GM23248 (cell line): Measurements from ENCODE around the gene HSF4. TPM values are rescaled to one million over a fixed set of nuclear protein-coding genes. Genes with fewer than 3 reads are reported as not detected.

Experiments used
- DNase-seq: peaks from one replicate; pipeline ENCODE4 v3.0.0-alpha.2; 2015
- H2AFZ ChIP-seq: fragments of 200-600 bp; sonication (generic); 2 replicates; pipeline ENCODE4 v1.6.1; 2016; ENCODE audit warnings: antibody characterized with exemption
- H3F3A ChIP-seq: fragments of 200-600 bp; sonication (generic); 2 replicates; pipeline ENCODE4 v1.6.1; 2016; ENCODE audit warnings: mild to moderate bottlenecking, antibody characterized with exemption, mixed run types; ENCODE audit not compliant: insufficient read depth
- H3K27ac ChIP-seq: fragments of 200-600 bp; sonication (generic); 2 replicates; pipeline ENCODE4 v1.5.1; 2016; ENCODE audit warnings: mild to moderate bottlenecking
- H3K27me3 ChIP-seq: fragments of 200-600 bp; sonication (generic); replicated peaks from 2 replicates; pipeline ENCODE4 v1.6.1; 2016; ENCODE audit warnings: mild to moderate bottlenecking; ENCODE audit not compliant: insufficient read depth
- H3K36me3 ChIP-seq: fragments of 200-600 bp; sonication (generic); 2 replicates; pipeline ENCODE4 v1.6.1; 2016; ENCODE audit warnings: low read depth, mild to moderate bottlenecking
- H3K4me1 ChIP-seq: fragments of 200-600 bp; sonication (generic); 2 replicates; pipeline ENCODE4 v1.6.1; 2016; ENCODE audit warnings: mild to moderate bottlenecking; ENCODE audit not compliant: insufficient read depth
- H3K4me2 ChIP-seq: fragments of 200-600 bp; sonication (generic); one replicate; pipeline ENCODE4 v1.6.1; 2016; ENCODE audit warnings: mild to moderate bottlenecking; ENCODE audit not compliant: unreplicated experiment
- H3K4me3 ChIP-seq: fragments of 200-600 bp; sonication (generic); 2 replicates; pipeline ENCODE4 v1.5.1; 2016; ENCODE audit warnings: mild to moderate bottlenecking
- H3K79me2 ChIP-seq: fragments of 200-600 bp; sonication (generic); 2 replicates; pipeline ENCODE4 v1.6.1; 2016; ENCODE audit warnings: mild to moderate bottlenecking; ENCODE audit not compliant: insufficient read depth
- H3K9ac ChIP-seq: fragments of 200-600 bp; sonication (generic); 2 replicates; pipeline ENCODE4 v1.6.1; 2016; ENCODE audit warnings: mild to moderate bottlenecking
- H3K9me2 ChIP-seq: fragments of 200-600 bp; sonication (generic); 2 replicates; pipeline ENCODE4 v1.6.1; 2016; ENCODE audit warnings: mixed run types, mild to moderate bottlenecking, moderate library complexity; ENCODE audit not compliant: insufficient read depth
- H3K9me3 ChIP-seq: fragments of 200-600 bp; sonication (generic); one replicate; pipeline ENCODE4 v1.6.1; 2017; ENCODE audit warnings: low read depth
- H4K20me1 ChIP-seq: fragments of 200-600 bp; sonication (generic); 2 replicates; pipeline ENCODE4 v1.6.0; 2016; ENCODE audit not compliant: insufficient read depth
- EZH2 ChIP-seq: fragments of 200-600 bp; sonication (generic); IDR thresholded peaks from 2 replicates; pipeline ENCODE4 v1.6.1; 2018; ENCODE audit warnings: antibody characterized with exemption, mild to moderate bottlenecking; ENCODE audit not compliant: insufficient read depth, poor library complexity, severe bottlenecking
- EZH2phosphoT487 ChIP-seq: fragments of 200-600 bp; sonication (generic); IDR thresholded peaks from 2 replicates; pipeline ENCODE4 v1.6.1; 2018; ENCODE audit warnings: antibody characterized with exemption, moderate library complexity, mild to moderate bottlenecking, low read depth; ENCODE audit not compliant: insufficient read depth
- WGBS, 2 experiments: methylation state at CpG; one replicate each; pipeline ENCODE4 v1.1.6; 2015 to 2017; ENCODE audit warnings: low lambda C conversion rate in 2 of 2, low coverage in 1 of 2; ENCODE audit errors: missing lambda C conversion rate in 2 of 2; 5-methylcytosine and 5-hydroxymethylcytosine counted together
- in situ Hi-C: fragments of 300-500 bp; cut with MboI; formaldehyde crosslinking; loops from 2 replicates; pipeline ENCODE4 v1.15.0; 2020
- polyA plus RNA-seq: library from polyadenylated mRNA; unstranded; fragments of >200 nt; fragmentation: Nextera tagmentation; extraction: Ambion mirVana; gene quantifications from 2 replicates; pipeline ENCODE4 v1.2.1, GENCODE V29; 2016
- total RNA-seq: library from RNA; depleted of rRNA; stranded (reverse); fragments of >200 nt; shearing (Covaris generic); gene quantifications from 2 replicates; pipeline ENCODE4 v1.2.3, GENCODE V29; 2014

The HSF4 gene
- total and polyA plus RNA-seq, 2 experiments from 2014 or later: 3.0 to 10.8 TPM

DNA sequence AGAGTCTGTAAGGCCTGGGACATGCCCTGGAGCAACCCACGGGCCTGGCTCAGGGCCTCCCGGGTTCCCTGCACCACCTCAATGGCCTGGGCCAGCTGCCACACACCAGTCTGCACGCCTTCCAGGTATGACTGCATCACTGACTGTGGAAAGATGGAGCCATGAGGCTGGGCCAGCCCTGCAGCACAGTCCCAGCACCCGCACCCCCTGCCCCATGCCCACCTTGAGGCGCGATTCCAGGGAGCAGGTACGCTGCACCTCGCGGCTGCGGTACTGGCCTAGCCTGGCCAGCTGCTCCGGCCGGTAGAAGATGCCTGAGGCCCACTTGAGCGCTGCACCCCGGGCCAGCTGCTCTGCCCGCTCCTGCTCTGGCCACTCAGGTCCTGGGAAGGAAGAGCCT is 24.3 kb downstream of the HSF4 start:
- no peak for DNase-seq
- H3F3A ChIP-seq: no peaks in the 10 kb centered on the region
- H2AFZ ChIP-seq: no peak overlapping the region
- H4K20me1 ChIP-seq: no peaks in the 10 kb centered on the region
- H3K4me2 ChIP-seq: no peak overlapping the region
- H3K4me1 ChIP-seq: peaks cover 8% of the 10 kb centered on the region
- 90 to 93% methylated on average over 15 of the region's 15 CpGs for WGBS, 2 experiments
- H3K36me3 ChIP-seq: no peaks in the 10 kb centered on the region; the same call in 1 of the 2 replicates
- H3K9me3 ChIP-seq: no peaks in the 10 kb centered on the region
- no peaks in the 10 kb centered on the region for H3K9me2 ChIP-seq
- H3K27me3 ChIP-seq: no peaks in the 10 kb centered on the region
- no peak overlapping the region for H3K27ac ChIP-seq
- in situ Hi-C loops: no loop called here
- H3K79me2 ChIP-seq: peaks cover 18% of the 10 kb centered on the region
- H3K4me3 ChIP-seq: no peak overlapping the region
- H3K9ac ChIP-seq: no peak overlapping the region
- TF ChIP-seq EZH2 (no peak), EZH2phosphoT487 (no peak)

DNA sequence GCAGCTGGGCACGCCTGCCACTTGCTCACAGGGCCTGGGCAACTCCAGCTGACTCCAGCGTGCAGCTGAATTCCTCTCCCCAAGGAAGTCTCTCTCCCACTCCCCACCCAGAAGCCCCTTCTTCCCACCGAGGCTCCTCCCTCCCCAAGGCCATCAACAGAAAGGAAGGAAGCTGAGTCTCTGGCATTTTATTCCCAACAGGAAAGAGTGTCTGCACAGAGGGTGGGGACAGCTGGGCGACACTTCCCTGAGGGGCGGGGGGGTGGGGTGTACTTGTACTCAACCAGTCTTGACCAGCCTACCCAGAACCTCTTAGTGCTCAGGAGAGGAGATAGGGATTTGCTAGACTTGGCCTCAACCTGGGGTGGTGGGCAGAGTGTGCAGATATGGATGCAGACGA is 25.5 kb downstream of the HSF4 start, which contains the start of gene EXOC3L1:
Gene EXOC3L1 (minus strand): TSS at position 96 of the 400 bp plus-strand sequence. CDS start 460 bp downstream, outside the sequence.
- H3K27ac ChIP-seq: no peak within 1 kb of the TSS
- WGBS, 2 experiments: 21 to 22% methylated on average over 5 to 6 of the region's 6 CpGs
- in situ Hi-C loops: no loop called here

DNA sequence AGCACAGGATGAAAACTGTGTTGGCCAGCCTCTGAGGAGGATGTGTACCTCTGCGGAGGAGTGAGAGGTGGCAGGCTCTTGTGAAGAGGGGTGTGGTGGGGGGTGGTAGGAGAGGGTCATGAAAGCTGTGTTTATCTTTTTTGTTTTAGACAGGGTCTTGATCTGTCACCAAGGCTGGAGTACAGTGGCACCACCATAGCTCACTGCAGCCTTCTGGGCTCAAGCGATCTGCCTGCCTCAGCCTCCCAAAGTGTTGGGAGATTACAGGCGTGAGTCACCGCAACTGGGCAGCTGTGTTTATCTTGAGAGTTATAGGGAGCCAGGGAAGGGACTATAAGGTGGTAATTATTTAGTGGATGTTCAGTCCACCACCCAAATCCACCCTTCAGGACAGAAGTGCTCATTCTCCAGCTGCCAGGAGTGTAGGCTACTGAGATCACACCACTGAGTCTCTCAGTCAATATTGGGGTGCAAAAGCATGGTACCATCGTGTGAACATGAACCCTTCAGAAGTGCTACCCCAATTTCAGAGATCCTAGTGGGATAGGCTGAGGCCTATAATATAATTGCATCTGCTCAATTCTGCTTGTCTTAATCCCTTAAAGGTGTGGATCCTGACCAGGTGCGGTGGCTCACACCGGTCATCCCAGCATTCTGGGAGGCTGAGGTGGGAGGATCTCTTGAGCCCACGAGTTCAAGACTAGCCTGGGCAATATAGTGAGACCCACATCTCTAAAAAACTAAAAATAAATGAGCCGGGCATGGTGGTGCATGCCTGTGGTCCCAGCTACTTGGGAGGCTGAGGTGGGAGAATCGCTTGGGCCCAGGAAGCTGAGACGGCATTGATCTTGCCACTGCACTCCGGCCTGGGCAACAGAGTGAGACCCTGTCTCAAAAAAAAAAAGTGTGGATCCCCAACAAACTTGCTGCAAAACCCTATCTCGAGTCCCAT is 26.2 kb downstream of the HSF4 start:
- in situ Hi-C loops: no loop called here
- Histone ChIP-seq H3K4me3 (no peak overlapping the region), H4K20me1 (no peaks in the 10 kb centered on the region), H3K4me2 (no peak overlapping the region), H3K36me3 (peaks cover 11% of the 10 kb centered on the region; the same call in 1 of the 2 replicates), H3K79me2 (peaks cover 35% of the 10 kb centered on the region), H3K4me1 (peaks cover 11% of the 10 kb centered on the region), H3K27ac (no peak overlapping the region), H3K27me3 (no peaks in the 10 kb centered on the region), H3K9me3 (no peaks in the 10 kb centered on the region), H3K9me2 (no peaks in the 10 kb centered on the region), H2AFZ (0 out of 2 replicates have a peak overlapping the region, but pooled peaks have one; percentile 36), H3K9ac (no peak overlapping the region), H3F3A (no peaks in the 10 kb centered on the region)
- no peak for DNase-seq
- no peak for TF ChIP-seq EZH2
- no peak for TF ChIP-seq EZH2phosphoT487
- WGBS, 2 experiments: 78 to 79% methylated on average over 13 of the region's 13 CpGs

More for the DNA sequence above, 25.5 kb downstream of the HSF4 start, which contains the start of gene EXOC3L1:
- H3F3A ChIP-seq: no peaks in the 10 kb centered on the region
- H3K4me1 ChIP-seq: peaks cover 11% of the 10 kb centered on the region
- H3K9me3 ChIP-seq: no peaks in the 10 kb centered on the region
- no peak within 1 kb of the TSS for H3K4me2 ChIP-seq
- H3K36me3 ChIP-seq: peaks cover 4% of the 10 kb centered on the region; the same call in 1 of the 2 replicates
- no peak within 1 kb of the TSS for H2AFZ ChIP-seq
- peaks cover 30% of the 10 kb centered on the region for H3K79me2 ChIP-seq
- H4K20me1 ChIP-seq: no peaks in the 10 kb centered on the region
- no peaks in the 10 kb centered on the region for H3K9me2 ChIP-seq
- H3K27me3 ChIP-seq: no peaks in the 10 kb centered on the region
- DNase-seq: no peak
- no peak within 1 kb of the TSS for H3K9ac ChIP-seq
- no peak within 1 kb of the TSS for H3K4me3 ChIP-seq
- TF ChIP-seq EZH2phosphoT487: no peak
- no peak for TF ChIP-seq EZH2

DNA sequence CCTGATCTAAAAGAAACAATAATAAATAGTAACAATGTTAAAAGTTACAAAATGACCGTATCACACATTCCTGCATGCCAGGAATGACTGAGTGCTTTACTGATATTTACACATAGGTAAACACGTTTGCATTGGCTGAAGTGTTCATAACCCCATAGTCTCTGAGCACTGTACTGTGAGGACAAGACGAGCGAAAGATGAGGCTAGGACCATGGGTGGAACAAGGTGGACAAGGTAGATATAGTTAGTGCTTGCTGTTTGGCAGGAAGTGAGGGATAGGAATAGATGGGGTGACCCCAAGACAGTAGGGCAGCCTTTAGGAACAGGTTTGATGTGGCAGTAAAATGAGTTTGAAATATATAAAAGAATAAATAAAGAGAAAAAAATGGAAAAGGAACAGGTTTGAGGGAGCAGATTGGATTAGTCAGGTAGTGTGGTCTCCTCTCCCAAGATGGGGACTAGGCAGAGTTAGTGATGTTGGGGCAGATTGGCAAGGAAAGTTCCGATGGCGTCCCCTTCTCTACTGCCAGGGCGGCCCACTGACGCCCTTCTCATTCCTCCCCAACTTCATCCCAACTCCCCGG is 27.0 kb downstream of the HSF4 start:
- H4K20me1 ChIP-seq: no peaks in the 10 kb centered on the region
- no peak for TF ChIP-seq EZH2phosphoT487
- TF ChIP-seq EZH2: no peak
- 15 to 19% methylated on average over 9 of the region's 9 CpGs for WGBS, 2 experiments
- in situ Hi-C loops: no loop called here
- peak overlapping the region; percentile 30 for H3K4me2 ChIP-seq
- peaks cover 39% of the 10 kb centered on the region for H3K79me2 ChIP-seq
- peaks cover 6% of the 10 kb centered on the region; the same call in 1 of the 2 replicates for H3F3A ChIP-seq
- H3K9me2 ChIP-seq: no peaks in the 10 kb centered on the region
- no peak for DNase-seq
- H3K27me3 ChIP-seq: no peaks in the 10 kb centered on the region
- peaks cover 11% of the 10 kb centered on the region for H3K4me1 ChIP-seq
- H3K9me3 ChIP-seq: no peaks in the 10 kb centered on the region
- peaks cover 12% of the 10 kb centered on the region; the same call in 1 of the 2 replicates for H3K36me3 ChIP-seq
- H3K27ac ChIP-seq: no peak overlapping the region
- peak overlapping the region; percentile 84; the same call in 1 of the 2 replicates for H3K4me3 ChIP-seq
- H2AFZ ChIP-seq: peak overlapping the region; percentile 36; the same call in 1 of the 2 replicates
- no peak overlapping the region for H3K9ac ChIP-seq
